CD14-positive monocyte (primary cell): ENCODE results near the gene CHN2. TPM values are rescaled to one million over a fixed set of nuclear protein-coding genes. Genes with fewer than 3 reads are reported as not detected.

Source experiments
- DNase-seq, 3 donors: peaks; one replicate each; pipeline ENCODE4 v3.0.0-alpha.2; 2011 to 2022
- H2AFZ ChIP-seq: 2 replicates; pipeline ENCODE4 v1.6.0; 2012; ENCODE audit warnings: mild to moderate bottlenecking, low read depth, low read length, inconsistent platforms; ENCODE audit not compliant: insufficient read depth, poor library complexity, severe bottlenecking
- H3K27ac ChIP-seq, 2 donors: 1 replicate in 1 of 2; 2 replicates in 1 of 2; pipeline ENCODE4 v1.5.1; 2012 to 2013; ENCODE audit warnings: low read length in 2 of 2, control low read depth in 1 of 2, inconsistent platforms in 1 of 2, low read depth in 1 of 2, mild to moderate bottlenecking in 1 of 2
- H3K27me3 ChIP-seq, 2 donors: one replicate each; pipeline versions ENCODE4 v1.6.0 to v1.6.1; 2011 to 2013; ENCODE audit warnings: low read length in 2 of 2; ENCODE audit not compliant: control insufficient read depth in 2 of 2, insufficient read depth in 2 of 2
- H3K36me3 ChIP-seq, 2 donors: replicated peaks in 1 of 2; 1 replicate in 1 of 2; 2 replicates in 1 of 2; pipeline versions ENCODE4 v1.5.1 to v1.6.1; 2012 to 2013; ENCODE audit warnings: low read length in 2 of 2, control low read depth in 1 of 2, inconsistent platforms in 1 of 2, mild to moderate bottlenecking in 1 of 2; ENCODE audit not compliant: insufficient read depth in 2 of 2, control insufficient read depth in 1 of 2
- H3K4me1 ChIP-seq, 2 donors: 1 replicate in 1 of 2; 2 replicates in 1 of 2; pipeline versions ENCODE4 v1.5.1 to v1.6.1; 2012 to 2013; ENCODE audit warnings: low read length in 2 of 2, control low read depth in 1 of 2, inconsistent platforms in 1 of 2, mild to moderate bottlenecking in 1 of 2, moderate library complexity in 1 of 2; ENCODE audit not compliant: insufficient read depth in 2 of 2, control insufficient read depth in 1 of 2
- H3K4me2 ChIP-seq: replicated peaks from 2 replicates; pipeline ENCODE3; 2012; ENCODE audit warnings: low read length, moderate library complexity, mild to moderate bottlenecking; ENCODE audit not compliant: poor library complexity, severe bottlenecking; ENCODE audit errors: extremely low read depth
- H3K4me3 ChIP-seq, 3 experiments: fragments of 200-600 bp in 1 of 3; sonication (generic) in 1 of 3; replicated peaks in 1 of 3; 1 replicate in 2 of 3; 2 replicates in 1 of 3; pipeline ENCODE4 v1.5.1; 2011 to 2013; ENCODE audit warnings: low read length in 3 of 3, mild to moderate bottlenecking in 3 of 3, control low read depth in 2 of 3, low read depth in 2 of 3, inconsistent platforms in 1 of 3, moderate library complexity in 1 of 3
- H3K79me2 ChIP-seq: 2 replicates; pipeline ENCODE4 v1.6.0; 2012; ENCODE audit warnings: mild to moderate bottlenecking, control low read depth, inconsistent platforms, low read length, moderate library complexity; ENCODE audit not compliant: insufficient read depth
- H3K9ac ChIP-seq: 2 replicates; pipeline ENCODE4 v1.6.0; 2017; ENCODE audit warnings: low read length, mild to moderate bottlenecking; ENCODE audit not compliant: insufficient read depth, poor library complexity, severe bottlenecking
- H3K9me3 ChIP-seq, 2 donors: replicated peaks in 1 of 2; 1 replicate in 1 of 2; 2 replicates in 1 of 2; pipeline versions ENCODE4 v1.5.1 to v1.6.1; 2012 to 2013; ENCODE audit warnings: low read length in 2 of 2, control low read depth in 1 of 2; ENCODE audit not compliant: control insufficient read depth in 1 of 2, insufficient read depth in 1 of 2
- H4K20me1 ChIP-seq: 2 replicates; pipeline ENCODE4 v1.6.0; 2012; ENCODE audit warnings: mild to moderate bottlenecking, low read length, control low read depth, moderate library complexity; ENCODE audit not compliant: insufficient read depth
- H3K27ac Mint-ChIP-seq, 7 donors: one replicate each; pipeline ENCODE4 v1.8.0; 2020; ENCODE audit warnings: mild to moderate bottlenecking in 7 of 7, mixed read lengths in 7 of 7, moderate library complexity in 6 of 7, inconsistent platforms in 2 of 7
- H3K27me3 Mint-ChIP-seq, 3 donors: one replicate each; pipeline ENCODE4 v1.8.0; 2021 to 2022; ENCODE audit warnings: low read depth in 3 of 3, mild to moderate bottlenecking in 3 of 3, mixed read lengths in 3 of 3, moderate library complexity in 3 of 3, inconsistent platforms in 1 of 3
- H3K36me3 Mint-ChIP-seq, 2 donors: one replicate each; pipeline ENCODE4 v1.8.0; 2020; ENCODE audit warnings: mixed read lengths in 2 of 2, inconsistent platforms in 1 of 2, mild to moderate bottlenecking in 1 of 2
- H3K4me1 Mint-ChIP-seq: one replicate; pipeline ENCODE4 v1.8.0; 2020; ENCODE audit warnings: mild to moderate bottlenecking, mixed read lengths
- H3K4me3 Mint-ChIP-seq, 2 donors: one replicate each; pipeline ENCODE4 v1.8.0; 2020; ENCODE audit warnings: mild to moderate bottlenecking in 2 of 2, mixed read lengths in 2 of 2, moderate library complexity in 1 of 2
- H3K9me3 Mint-ChIP-seq, 7 donors: one replicate each; pipeline ENCODE4 v1.8.0; 2020 to 2022; ENCODE audit warnings: mixed read lengths in 7 of 7, mild to moderate bottlenecking in 6 of 7, moderate library complexity in 6 of 7, inconsistent platforms in 2 of 7
- CTCF ChIP-seq: fragments of 200-600 bp; IDR thresholded peaks from one replicate; pipeline ENCODE4 v1.8.0; 2022; ENCODE audit warnings: antibody characterized with exemption, mild to moderate bottlenecking
- WGBS: methylation state at CpG from one replicate; pipeline ENCODE4 v1.1.5; 2013; ENCODE audit warnings: missing lambda C conversion rate; ENCODE audit not compliant: insufficient coverage; 5-methylcytosine and 5-hydroxymethylcytosine counted together
- intact Hi-C, 2 donors: fragments of 100-400 bp; cut with micrococcal nuclease; formaldehyde crosslinking; loops; one replicate each; pipeline versions ENCODE4 v1.15.0 to v1.15.1; 2023
- polyA plus RNA-seq, 3 donors: library from polyadenylated mRNA; depleted of rRNA in 1 of 3; unstranded in 2 of 3; stranded (reverse) in 1 of 3; fragments of 300-500 nt in 2 of 3; fragments of >200 nt in 1 of 3; fragmentation: Illumina TruSeq in 2 of 3; gene quantifications; 1 replicate in 2 of 3; 2 replicates in 1 of 3; pipeline ENCODE4 v1.2.3, GENCODE V29; 2012 to 2021

CHN2 gene
- polyA plus RNA-seq, 3 donors, result 26.6 to 66.5 (median 44.8) TPM

GRCh38 chr7:29469976-29470557, 275.5 kb downstream of the CHN2 start:
- no peak overlapping the region for H3K4me3 ChIP-seq
- no peaks in the 10 kb centered on the region for H3K9me3 ChIP-seq
- peaks cover 22% of the 10 kb centered on the region for H4K20me1 ChIP-seq
- DNase-seq, result no peak
- no peak overlapping the region for H3K4me2 ChIP-seq
- Mint-ChIP-seq H3K27ac (no peak overlapping the region), H3K36me3 (peaks cover 0 to 6% of the 10 kb centered on the region in 2 donors), H3K27me3 (peaks cover 0 to 3% (median 2%) of the 10 kb centered on the region in 3 donors), H3K9me3 (no peaks in the 10 kb centered on the region), H3K4me3 (no peak overlapping the region), H3K4me1 (no peaks in the 10 kb centered on the region)
- H3K9ac ChIP-seq, result no peak overlapping the region
- 100% methylated on average over 2 of the region's 3 CpGs for WGBS
- no peaks in the 10 kb centered on the region for H3K27me3 ChIP-seq
- no peak overlapping the region for H3K27ac ChIP-seq
- no peak overlapping the region for H2AFZ ChIP-seq
- no peaks in the 10 kb centered on the region for H3K79me2 ChIP-seq
- no peak for TF ChIP-seq CTCF
- no peaks in the 10 kb centered on the region for H3K36me3 ChIP-seq
- intact Hi-C loops, result no loop called here
- peaks cover 0 to 4% of the 10 kb centered on the region in 2 donors for H3K4me1 ChIP-seq

- Histone ChIP-seq H3K79me2 (no peaks in the 10 kb centered on the region), H3K27ac (no peak overlapping the region), H4K20me1 (peaks cover 22% of the 10 kb centered on the region), H2AFZ (no peak overlapping the region), H3K36me3 (no peaks in the 10 kb centered on the region), H3K4me3 (no peak overlapping the region), H3K9me3 (no peaks in the 10 kb centered on the region), H3K27me3 (no peaks in the 10 kb centered on the region), H3K4me1 (peaks cover 0 to 4% of the 10 kb centered on the region in 2 donors), H3K4me2 (no peak overlapping the region), H3K9ac (no peak overlapping the region)
- no peaks in the 10 kb centered on the region for H3K9me3 Mint-ChIP-seq
- no peak overlapping the region for H3K27ac Mint-ChIP-seq
- H3K27me3 Mint-ChIP-seq, result peaks cover 0 to 3% (median 0%) of the 10 kb centered on the region in 3 donors
- no peak for TF ChIP-seq CTCF
- H3K4me1 Mint-ChIP-seq, result no peaks in the 10 kb centered on the region
- peaks cover 0 to 6% of the 10 kb centered on the region in 2 donors for H3K36me3 Mint-ChIP-seq
- intact Hi-C loops, result no loop called here
- H3K4me3 Mint-ChIP-seq, result no peak overlapping the region
- no peak for DNase-seq
- WGBS, result 95% methylated on average over 9 of the region's 13 CpGs
These were observed 277.0 kb downstream of the CHN2 start for GRCh38 chr7:29471444-29472138.
